ENCODE results near the gene HPSE2. TPM values are rescaled to one million over a fixed set of nuclear protein-coding genes. Genes with fewer than 3 reads are reported as not detected.

HPSE2 gene
- total RNA-seq, 1 experiment from 2014 or later: not detected

- Histone ChIP-seq H3K4me1 (no peaks in the 10 kb centered on the region), H3K4me3 (ENCODE audit: low read depth, low read length) (no peak overlapping the region), H3K36me3 (ENCODE audit: control insufficient read depth, insufficient read depth, low read length) (no peaks in the 10 kb centered on the region), H3K27me3 (replicated peaks; ENCODE audit: control insufficient read depth, insufficient read depth, low read length) (no peaks in the 10 kb centered on the region), H3K9me3 (peaks cover 20% of the 10 kb centered on the region)
- CTCF ChIA-PET: no interaction called here
- TF ChIP-seq CTCF (IDR thresholded peaks at IDR 0.05; ENCODE audit: insufficient read depth in 1 of 2, low read depth in 1 of 2, low read length in 1 of 2, severe bottlenecking in 1 of 2, unreplicated experiment in 1 of 2): no peak
- H3K4me3 Mint-ChIP-seq (ENCODE audit: unreplicated experiment): no peak overlapping the region
- DNase-seq: no peak
- H3K27ac Mint-ChIP-seq (ENCODE audit: unreplicated experiment): no peak overlapping the region
- no TSS peak for BruUV-seq (replicated peaks)
- POLR2A ChIA-PET: no interaction called here
- intact Hi-C loops (cut with micrococcal nuclease; ENCODE audit: unreplicated experiment): no loop called here
- peaks cover 34% of the 10 kb centered on the region for H3K9me3 Mint-ChIP-seq (ENCODE audit: unreplicated experiment)
- H3K36me3 Mint-ChIP-seq (ENCODE audit: insufficient read depth, unreplicated experiment): no peaks in the 10 kb centered on the region
- no peaks in the 10 kb centered on the region for H3K4me1 Mint-ChIP-seq (ENCODE audit: low read depth, unreplicated experiment)
- H3K27me3 Mint-ChIP-seq (ENCODE audit: insufficient read depth, unreplicated experiment): peaks cover 3% of the 10 kb centered on the region
Observed at GRCh38 chr10:99045671-99046070, 190.0 kb downstream of the HPSE2 start.

GRCh38 chr10:99042051-99042771, 193.4 kb downstream of the HPSE2 start:
- Mint-ChIP-seq H3K36me3 (ENCODE audit: insufficient read depth, unreplicated experiment) (no peaks in the 10 kb centered on the region), H3K9me3 (ENCODE audit: unreplicated experiment) (peaks cover 34% of the 10 kb centered on the region), H3K4me1 (ENCODE audit: low read depth, unreplicated experiment) (no peaks in the 10 kb centered on the region), H3K4me3 (ENCODE audit: unreplicated experiment) (no peak overlapping the region), H3K27me3 (ENCODE audit: insufficient read depth, unreplicated experiment) (no peaks in the 10 kb centered on the region), H3K27ac (ENCODE audit: unreplicated experiment) (no peak overlapping the region)
- no peaks in the 10 kb centered on the region for H3K4me1 ChIP-seq
- CTCF ChIA-PET: no interaction called here
- no peaks in the 10 kb centered on the region for H3K27me3 ChIP-seq (replicated peaks; ENCODE audit: control insufficient read depth, insufficient read depth, low read length)
- no TSS peak for BruUV-seq (replicated peaks)
- peaks cover 20% of the 10 kb centered on the region for H3K9me3 ChIP-seq
- no peak for TF ChIP-seq CTCF (IDR thresholded peaks at IDR 0.05; ENCODE audit: insufficient read depth in 1 of 2, low read depth in 1 of 2, low read length in 1 of 2, severe bottlenecking in 1 of 2, unreplicated experiment in 1 of 2)
- H3K4me3 ChIP-seq (ENCODE audit: low read depth, low read length): no peak overlapping the region
- POLR2A ChIA-PET: no interaction called here
- DNase-seq: no peak
- intact Hi-C loops (cut with micrococcal nuclease; ENCODE audit: unreplicated experiment): loop anchor here (2.0 to 5.0 kb wide), 3 partner anchors 250 to 575 kb away; no protein-coding TSS in a partner anchor
- H3K36me3 ChIP-seq (ENCODE audit: control insufficient read depth, insufficient read depth, low read length): no peaks in the 10 kb centered on the region

- H3K4me3 Mint-ChIP-seq (ENCODE audit: unreplicated experiment): no peak overlapping the region
- Histone ChIP-seq H3K4me3 (ENCODE audit: low read depth, low read length) (no peak overlapping the region), H3K36me3 (ENCODE audit: control insufficient read depth, insufficient read depth, low read length) (no peaks in the 10 kb centered on the region), H3K9me3 (peaks cover 20% of the 10 kb centered on the region), H3K4me1 (no peaks in the 10 kb centered on the region), H3K27me3 (replicated peaks; ENCODE audit: control insufficient read depth, insufficient read depth, low read length) (no peaks in the 10 kb centered on the region)
- ChIA-PET CTCF (no interaction called here), POLR2A (no interaction called here)
- H3K27me3 Mint-ChIP-seq (ENCODE audit: insufficient read depth, unreplicated experiment): no peaks in the 10 kb centered on the region
- no peak overlapping the region for H3K27ac Mint-ChIP-seq (ENCODE audit: unreplicated experiment)
- no peak for TF ChIP-seq CTCF (IDR thresholded peaks at IDR 0.05; ENCODE audit: insufficient read depth in 1 of 2, low read depth in 1 of 2, low read length in 1 of 2, severe bottlenecking in 1 of 2, unreplicated experiment in 1 of 2)
- no peak for DNase-seq
- BruUV-seq (replicated peaks): no TSS peak
- intact Hi-C loops (cut with micrococcal nuclease; ENCODE audit: unreplicated experiment): loop anchor here (5.0 kb wide), 2 partner anchors 249 to 294 kb away; no protein-coding TSS in a partner anchor
- H3K9me3 Mint-ChIP-seq (ENCODE audit: unreplicated experiment): peaks cover 34% of the 10 kb centered on the region
- H3K4me1 Mint-ChIP-seq (ENCODE audit: low read depth, unreplicated experiment): no peaks in the 10 kb centered on the region
- H3K36me3 Mint-ChIP-seq (ENCODE audit: insufficient read depth, unreplicated experiment): no peaks in the 10 kb centered on the region
Observed at GRCh38 chr10:99041468-99041867, 194.2 kb downstream of the HPSE2 start.

Data from Caco-2 (cell line).